Loucy (cell line): ENCODE data around the gene GRM7.

Source experiments
- CTCF ChIP-seq: fragments of 200-600 bp; sonication (generic); conservative IDR thresholded peaks from 2 replicates; pipeline ENCODE4 v1.5.1; 2014; ENCODE audit warnings: mild to moderate bottlenecking, antibody characterized with exemption, low read length
- EZH2phosphoT487 ChIP-seq: fragments of 200-600 bp; IDR thresholded peaks from 2 replicates; pipeline ENCODE4 v1.6.1; 2018; ENCODE audit warnings: antibody characterized with exemption, mild to moderate bottlenecking, moderate library complexity, borderline replicate concordance

- TF ChIP-seq CTCF (no peak), EZH2phosphoT487 (no peak)
Observed at GRCh38 chr3:7112523-7113056, 251.7 kb downstream of the GRM7 start.
